IgD-negative memory B cell (primary cell): Measurements from ENCODE around the gene ANAPC5. TPM values are rescaled to one million over a fixed set of nuclear protein-coding genes. Genes with fewer than 3 reads are reported as not detected.
"Not testable (repeated sequence)": the region's sequence is repeated elsewhere in the genome, so short reads cannot be mapped to it uniquely, and the experiment has no call there.

Experiments used
- H3K27ac Mint-ChIP-seq, 3 donors: one replicate each; pipeline ENCODE4 v1.8.0; 2020 to 2022; ENCODE audit warnings: mild to moderate bottlenecking in 3 of 3, mixed read lengths in 3 of 3, moderate library complexity in 1 of 3
- H3K27me3 Mint-ChIP-seq: one replicate; pipeline ENCODE4 v1.8.0; 2021; ENCODE audit warnings: mixed read lengths
- H3K36me3 Mint-ChIP-seq: one replicate; pipeline ENCODE4 v1.8.0; 2020; ENCODE audit warnings: mild to moderate bottlenecking, mixed read lengths
- H3K4me1 Mint-ChIP-seq, 3 donors: one replicate each; pipeline ENCODE4 v1.8.0; 2020 to 2022; ENCODE audit warnings: mixed read lengths in 3 of 3, mild to moderate bottlenecking in 1 of 3
- H3K4me3 Mint-ChIP-seq, 4 donors: one replicate each; pipeline ENCODE4 v1.8.0; 2020 to 2022; ENCODE audit warnings: mild to moderate bottlenecking in 4 of 4, mixed read lengths in 4 of 4, moderate library complexity in 3 of 4
- H3K9me3 Mint-ChIP-seq, 3 donors: one replicate each; pipeline ENCODE4 v1.8.0; 2020 to 2021; ENCODE audit warnings: mixed read lengths in 3 of 3, mild to moderate bottlenecking in 1 of 3
- polyA plus RNA-seq: library from polyadenylated mRNA; unstranded; fragments of 300-500 nt; fragmentation: Illumina TruSeq; gene quantifications from one replicate; pipeline ENCODE4 v1.2.3, GENCODE V29; 2021

Gene ANAPC5
- polyA plus RNA-seq, 1 donor from 2014 or later: 130 TPM

DNA sequence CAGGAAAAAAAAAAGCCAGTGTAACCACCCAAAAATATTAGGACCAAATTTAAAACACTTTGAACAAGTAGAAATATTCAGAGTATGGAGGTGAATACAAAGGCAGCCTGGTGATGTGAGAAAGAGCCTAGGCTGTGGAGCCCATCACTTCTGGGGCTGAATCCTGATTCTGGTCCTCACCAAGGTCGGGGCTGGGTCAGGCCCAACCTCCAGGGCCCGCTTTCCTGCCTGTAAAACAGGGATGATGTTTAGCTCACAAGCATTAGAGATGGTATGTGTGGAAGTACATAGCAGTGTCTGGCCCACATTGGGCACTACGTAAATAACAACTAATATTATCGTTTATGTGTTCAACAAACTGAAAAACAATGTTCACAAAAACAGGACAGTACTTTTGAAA is 47.9 kb downstream of the ANAPC5 start:
- no peaks in the 10 kb centered on the region for H3K27me3 Mint-ChIP-seq
- H3K27ac Mint-ChIP-seq: no peak overlapping the region
- peaks cover 10 to 20% (median 14%) of the 10 kb centered on the region in 3 donors for H3K4me1 Mint-ChIP-seq
- peaks cover 7% of the 10 kb centered on the region for H3K36me3 Mint-ChIP-seq
- H3K9me3 Mint-ChIP-seq: no peaks in the 10 kb centered on the region
- H3K4me3 Mint-ChIP-seq: no peak overlapping the region

DNA sequence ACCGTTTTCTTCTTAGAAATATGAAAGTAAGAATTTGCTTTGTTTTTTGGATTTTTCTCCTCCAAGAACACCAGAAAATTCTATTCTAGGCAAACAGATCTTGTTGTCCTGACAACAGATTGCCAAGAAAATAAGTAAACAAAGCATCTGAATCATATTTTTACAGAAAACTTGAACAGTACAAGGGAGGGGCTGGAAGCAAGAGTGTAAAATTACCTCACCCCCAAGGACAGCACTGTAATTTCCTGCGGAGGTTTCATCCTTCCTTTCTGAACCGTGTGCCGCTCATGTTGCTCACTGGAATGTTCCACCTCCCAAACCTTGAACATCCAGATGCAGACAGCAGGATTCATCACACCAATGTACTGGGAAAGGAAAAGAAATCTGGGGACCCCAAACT is 50.3 kb downstream of the ANAPC5 start:
- Mint-ChIP-seq H3K9me3 (no peaks in the 10 kb centered on the region), H3K4me1 (peaks cover 12 to 17% (median 16%) of the 10 kb centered on the region in 3 donors), H3K4me3 (no peak overlapping the region), H3K36me3 (peaks cover 3% of the 10 kb centered on the region), H3K27me3 (no peaks in the 10 kb centered on the region), H3K27ac (no peak overlapping the region)

DNA sequence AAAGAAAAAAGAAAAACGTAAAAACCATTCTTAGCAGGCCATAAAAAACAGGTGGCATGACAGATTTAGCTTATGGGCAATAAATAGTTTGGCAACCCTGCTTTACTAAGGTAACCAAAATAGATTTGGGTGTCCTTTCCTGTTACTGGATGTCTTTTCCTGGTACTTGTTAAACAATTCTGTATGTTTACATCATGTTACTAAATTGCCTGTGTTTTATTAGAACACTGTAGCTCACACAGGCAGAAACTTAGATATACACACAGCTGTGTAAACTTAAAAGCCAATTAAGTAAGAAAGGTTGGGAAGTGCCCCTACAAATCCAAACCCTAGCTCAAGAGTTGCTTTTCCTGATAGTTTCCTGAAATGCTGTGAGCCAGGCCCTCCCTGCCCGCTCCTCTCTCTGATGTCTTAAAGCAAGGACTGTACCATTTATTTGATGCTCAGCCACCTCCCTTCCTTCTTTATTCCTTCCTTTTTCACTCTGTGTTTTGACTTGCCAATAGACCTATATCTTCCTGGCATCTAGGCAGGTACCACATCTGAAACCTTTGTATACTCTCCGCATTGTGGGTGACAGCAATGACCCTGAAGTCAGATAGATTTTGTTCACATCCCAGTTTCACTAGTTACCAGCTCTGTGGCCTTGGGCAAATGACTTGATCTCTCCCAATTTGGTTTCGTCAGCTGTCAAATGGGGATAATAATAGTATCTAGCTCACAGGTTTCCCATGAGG is 52.0 kb downstream of the ANAPC5 start:
- peaks cover 6 to 18% (median 9%) of the 10 kb centered on the region in 3 donors for H3K4me1 Mint-ChIP-seq
- H3K27me3 Mint-ChIP-seq: no peaks in the 10 kb centered on the region
- no peak overlapping the region for H3K27ac Mint-ChIP-seq
- H3K36me3 Mint-ChIP-seq: peaks cover 3% of the 10 kb centered on the region
- H3K9me3 Mint-ChIP-seq: no peaks in the 10 kb centered on the region
- peak overlapping the region in 3 of 4 donors; percentile 21 to 34 (median 31) for H3K4me3 Mint-ChIP-seq

DNA sequence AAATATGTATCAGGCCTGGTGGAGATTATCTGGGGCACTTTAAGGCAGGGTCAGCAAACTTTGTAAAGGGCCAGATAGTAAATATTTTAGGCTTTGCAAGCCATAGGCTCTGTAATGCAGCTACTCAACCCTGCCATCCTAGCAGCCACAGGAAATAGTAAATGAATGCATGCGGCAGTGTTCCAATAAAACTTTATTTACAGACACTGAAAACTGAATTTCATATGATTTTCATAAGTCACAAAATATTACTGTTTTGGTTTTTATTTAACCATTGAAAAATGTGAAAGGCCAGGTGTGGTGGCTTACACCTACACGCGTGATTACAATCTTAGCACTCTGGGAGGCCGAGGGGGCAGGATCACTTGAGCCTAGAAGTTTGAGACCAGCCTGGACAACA is 52.5 kb downstream of the ANAPC5 start:
- Mint-ChIP-seq H3K9me3 (no peaks in the 10 kb centered on the region), H3K27me3 (no peaks in the 10 kb centered on the region), H3K4me1 (peaks cover 3 to 17% (median 7%) of the 10 kb centered on the region in 3 donors), H3K36me3 (peaks cover 3% of the 10 kb centered on the region), H3K4me3 (peak overlapping the region in 2 of 4 donors; percentile 21 to 31), H3K27ac (peak overlapping the region in 1 of 3 donors; percentile 40)

DNA sequence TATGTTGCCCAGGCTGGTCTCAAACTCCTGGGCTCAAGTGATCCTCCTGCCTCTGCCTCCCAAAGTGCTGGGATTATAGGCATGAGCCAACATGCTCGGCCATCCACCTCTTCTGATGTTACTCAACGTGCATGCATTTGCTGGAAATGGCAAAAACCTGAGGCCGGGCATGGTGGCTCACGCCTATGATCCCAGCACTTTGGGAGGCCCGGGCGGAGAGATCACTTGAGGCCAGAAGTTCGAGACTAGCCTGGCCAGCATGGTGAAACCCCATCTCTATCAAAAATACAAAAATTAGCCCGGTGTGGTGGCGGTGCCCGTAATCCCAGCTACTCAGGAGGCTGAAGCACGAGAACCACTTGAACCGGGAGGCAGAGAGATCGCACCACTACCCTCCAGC is 53.8 kb downstream of the ANAPC5 start:
- not testable (repeated sequence) for H3K36me3 Mint-ChIP-seq, H3K27ac Mint-ChIP-seq

DNA sequence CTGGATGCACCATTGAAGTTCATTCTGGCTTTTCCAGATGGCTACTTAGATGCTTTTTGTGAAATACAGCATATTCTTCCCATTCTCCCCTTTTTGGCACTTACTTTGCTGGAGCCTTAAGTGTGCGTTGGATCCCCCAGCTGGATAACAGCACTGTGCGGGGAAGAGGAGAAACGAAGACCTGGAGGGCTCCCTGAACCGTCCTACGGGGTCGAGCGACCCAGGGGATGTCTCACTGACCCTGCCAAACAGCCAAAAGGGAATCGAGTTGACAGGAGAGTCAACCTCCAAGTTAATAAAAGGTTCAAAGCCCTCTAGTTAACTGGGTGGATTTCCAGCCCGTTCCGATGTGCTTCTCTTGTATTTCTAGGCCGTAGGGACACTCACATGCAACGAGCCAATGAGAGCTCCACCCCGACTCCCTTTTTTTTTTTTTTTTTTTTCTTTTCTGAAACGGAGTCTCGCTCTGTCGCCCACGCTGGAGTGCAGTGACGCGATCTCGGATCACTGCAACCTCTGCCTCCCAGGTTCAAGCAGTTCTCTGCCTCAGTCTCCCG is 54.7 kb downstream of the ANAPC5 start:
- Mint-ChIP-seq H3K27ac (peak overlapping the region; percentile 76 to 81 (median 77)), H3K4me1 (peaks cover 1 to 16% (median 7%) of the 10 kb centered on the region in 3 donors), H3K36me3 (peaks cover 1% of the 10 kb centered on the region), H3K4me3 (peak overlapping the region; percentile 84 to 96 (median 94)), H3K9me3 (no peaks in the 10 kb centered on the region), H3K27me3 (no peaks in the 10 kb centered on the region)

More for the DNA sequence above, 53.8 kb downstream of the ANAPC5 start:
- H3K27me3 Mint-ChIP-seq, H3K9me3 Mint-ChIP-seq: not testable (repeated sequence)
- Mint-ChIP-seq H3K4me1 (peaks cover 0 to 14% (median 7%) of the 10 kb centered on the region in 3 donors), H3K4me3 (peak overlapping the region in 2 of 4 donors; percentile 27 to 96)

DNA sequence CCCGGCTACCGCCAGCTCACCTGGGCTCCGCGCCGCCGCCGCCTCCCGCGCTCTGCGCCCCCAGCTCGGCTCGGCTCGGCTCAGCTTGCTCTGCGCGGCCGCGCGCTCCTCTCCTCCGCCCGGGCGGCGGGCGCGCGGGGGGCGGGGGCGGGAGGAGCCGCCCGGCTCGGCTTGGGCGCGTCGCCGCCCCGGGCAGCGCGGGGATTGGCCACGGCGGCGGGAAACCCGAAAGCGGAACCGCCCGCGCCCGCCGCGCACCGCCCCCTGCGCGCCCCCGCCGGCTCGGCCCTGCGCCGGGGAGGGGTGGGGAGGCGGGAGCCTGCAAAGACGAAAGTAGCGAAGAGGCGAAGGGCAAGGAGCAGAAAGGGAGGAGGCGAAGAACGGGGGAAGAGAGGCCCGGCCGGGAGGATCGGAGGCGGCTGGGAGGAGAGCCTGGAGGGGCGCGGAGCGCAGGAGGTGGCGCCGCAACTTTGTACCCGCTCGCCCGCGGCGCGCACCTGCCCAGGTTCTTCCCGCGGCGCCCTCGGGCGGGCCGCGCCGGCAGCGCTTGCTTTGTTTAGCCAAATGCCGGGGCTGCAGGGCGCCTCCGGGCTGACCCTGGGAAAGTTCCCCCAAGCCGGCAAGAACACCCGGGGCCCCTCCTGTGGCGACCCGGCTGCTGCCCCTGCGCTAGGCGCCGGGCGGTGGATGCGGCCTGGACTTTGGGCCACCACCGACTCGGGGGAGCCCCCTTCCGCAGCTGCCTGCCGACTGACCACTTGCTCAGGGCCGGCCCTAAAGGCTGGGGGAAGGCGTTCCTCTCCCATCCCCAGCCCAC is 55.4 kb downstream of the ANAPC5 start, which contains the start of gene CAMKK2:
TSS of gene CAMKK2 (minus strand) at position 92 of the 817 bp plus-strand sequence. CDS start 22,183 bp downstream, outside the sequence.
- H3K4me1 Mint-ChIP-seq: peaks cover 5 to 19% (median 10%) of the 10 kb centered on the region in 3 donors
- no peaks in the 10 kb centered on the region for H3K9me3 Mint-ChIP-seq
- peak within 1 kb of the TSS; percentile 76 to 87 (median 77) for H3K27ac Mint-ChIP-seq
- H3K27me3 Mint-ChIP-seq: no peaks in the 10 kb centered on the region
- peak within 1 kb of the TSS; percentile 84 to 96 (median 96) for H3K4me3 Mint-ChIP-seq
- H3K36me3 Mint-ChIP-seq: peaks cover 1% of the 10 kb centered on the region

DNA sequence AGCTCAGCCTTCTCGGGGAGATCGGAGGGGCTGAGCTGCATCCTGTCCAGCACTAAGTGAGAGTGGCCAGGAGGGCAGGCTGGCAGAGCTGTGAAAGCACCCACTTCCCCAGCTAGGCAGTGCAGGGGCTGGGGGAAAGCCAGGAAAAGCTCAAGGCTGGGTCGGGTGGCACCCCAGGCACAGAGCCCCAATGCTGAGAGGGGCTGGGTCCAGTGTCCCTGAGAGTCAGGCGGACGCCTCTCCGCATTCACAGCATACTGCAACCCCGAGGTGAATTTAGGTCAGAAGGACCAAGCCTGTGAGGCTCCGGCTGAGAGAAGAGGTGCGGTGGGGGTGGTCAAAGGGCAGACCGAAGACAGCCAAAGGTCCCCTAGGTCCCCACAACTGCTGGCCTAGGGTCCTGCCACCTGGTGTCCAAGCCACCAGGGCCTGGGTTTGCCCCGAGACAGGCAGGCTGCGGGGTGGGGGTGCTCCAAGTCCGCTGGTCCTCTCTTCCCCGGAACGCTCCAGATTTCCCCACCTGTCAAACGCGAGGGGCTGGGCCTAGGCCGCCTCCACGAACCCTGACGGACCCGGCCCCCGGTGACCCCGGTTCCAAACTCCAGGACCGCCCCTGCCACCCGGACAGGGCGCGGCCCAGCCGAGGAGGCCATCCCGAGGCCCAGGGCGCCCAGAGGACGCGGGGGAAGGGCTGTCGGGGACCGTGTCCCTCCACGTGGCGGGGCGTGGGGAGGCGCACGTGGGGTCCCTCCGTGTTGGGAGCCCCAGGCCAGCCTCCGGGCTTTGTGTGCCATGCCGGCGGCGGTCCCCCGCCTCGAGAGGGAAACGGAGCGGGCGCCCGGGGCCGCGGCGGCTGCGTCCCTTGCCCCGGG is 56.2 kb downstream of the ANAPC5 start:
- peaks cover 3% of the 10 kb centered on the region for H3K36me3 Mint-ChIP-seq
- H3K9me3 Mint-ChIP-seq: no peaks in the 10 kb centered on the region
- H3K4me3 Mint-ChIP-seq: peak overlapping the region; percentile 83 to 96 (median 90)
- H3K4me1 Mint-ChIP-seq: peaks cover 10 to 22% (median 12%) of the 10 kb centered on the region in 3 donors
- H3K27ac Mint-ChIP-seq: peak overlapping the region; percentile 47 to 87 (median 67)
- H3K27me3 Mint-ChIP-seq: no peaks in the 10 kb centered on the region

DNA sequence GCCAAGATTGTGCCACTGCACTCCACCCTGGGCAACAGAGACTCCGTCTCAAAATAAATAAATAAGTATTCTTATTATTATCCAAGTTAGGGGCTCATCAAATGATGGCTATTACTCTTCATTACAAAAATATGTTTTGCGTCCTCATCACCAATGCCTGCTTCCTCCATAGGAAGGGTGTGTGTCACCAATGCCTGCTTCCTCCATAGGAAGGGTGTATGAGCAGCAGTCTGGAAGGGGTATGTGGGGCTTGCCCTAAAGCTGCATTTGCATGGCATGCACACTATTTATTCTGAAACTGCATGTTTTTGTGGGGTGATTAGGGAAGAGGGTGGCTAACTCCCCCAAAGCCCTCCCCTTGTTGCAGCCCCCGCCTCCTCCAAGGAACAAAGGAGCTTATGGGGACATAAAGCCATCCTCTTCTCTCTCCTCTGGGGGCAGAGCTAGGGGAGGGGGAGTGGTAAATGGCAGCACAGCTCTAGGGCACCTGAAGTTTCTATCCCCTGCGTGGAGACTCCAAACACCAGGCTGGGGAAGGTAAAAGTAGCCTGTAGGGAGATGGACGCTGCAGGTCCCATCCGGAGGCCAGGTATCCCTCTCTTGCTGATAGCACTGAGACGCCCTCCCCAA is 57.0 kb downstream of the ANAPC5 start:
- Mint-ChIP-seq H3K27me3 (no peaks in the 10 kb centered on the region), H3K9me3 (no peaks in the 10 kb centered on the region), H3K36me3 (peaks cover 3% of the 10 kb centered on the region), H3K4me3 (peak overlapping the region; percentile 83 to 96 (median 90)), H3K27ac (peak overlapping the region; percentile 47 to 87 (median 67)), H3K4me1 (peaks cover 10 to 17% (median 12%) of the 10 kb centered on the region in 3 donors)

DNA sequence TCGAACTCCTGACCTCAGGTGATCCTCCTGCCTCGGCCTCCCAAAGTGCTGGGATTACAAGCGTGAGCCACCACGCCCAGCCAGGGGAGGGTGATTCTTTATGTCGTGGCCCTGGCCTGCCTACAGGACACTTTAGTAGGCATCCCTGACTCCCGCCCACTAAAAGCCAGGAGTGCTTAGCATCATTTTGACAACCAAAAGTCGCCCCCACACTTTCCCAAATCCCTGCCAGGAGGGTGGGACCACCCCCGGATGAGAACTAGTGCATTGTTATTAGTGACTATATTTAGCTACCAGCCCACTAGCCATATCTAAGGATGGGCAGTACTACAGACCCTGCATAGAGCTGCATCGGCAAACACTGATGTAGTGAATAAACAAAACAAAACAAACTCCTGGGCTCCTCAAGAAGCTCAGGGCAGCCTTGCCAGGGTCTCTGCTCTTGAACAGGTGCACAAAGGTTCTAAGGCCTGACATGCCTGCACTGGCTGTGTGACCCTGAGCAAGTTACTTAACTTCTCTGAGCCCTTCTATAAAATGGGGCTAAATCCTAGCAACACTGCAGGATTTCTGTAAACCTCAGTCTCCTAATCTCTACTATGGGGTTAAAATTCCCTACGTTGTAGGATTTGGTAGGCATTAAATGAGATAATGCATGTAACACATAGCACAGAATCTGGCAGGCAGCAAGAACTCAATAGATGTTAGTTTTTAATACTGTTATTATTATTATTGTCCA is 57.9 kb downstream of the ANAPC5 start:
- H3K4me3 Mint-ChIP-seq: peak overlapping the region in 2 of 4 donors; percentile 45 to 46
- peaks cover 10 to 17% (median 16%) of the 10 kb centered on the region in 3 donors for H3K4me1 Mint-ChIP-seq
- H3K27me3 Mint-ChIP-seq: no peaks in the 10 kb centered on the region
- no peaks in the 10 kb centered on the region for H3K9me3 Mint-ChIP-seq
- H3K27ac Mint-ChIP-seq: peak overlapping the region in 1 of 3 donors; percentile 87
- peaks cover 3% of the 10 kb centered on the region for H3K36me3 Mint-ChIP-seq

DNA sequence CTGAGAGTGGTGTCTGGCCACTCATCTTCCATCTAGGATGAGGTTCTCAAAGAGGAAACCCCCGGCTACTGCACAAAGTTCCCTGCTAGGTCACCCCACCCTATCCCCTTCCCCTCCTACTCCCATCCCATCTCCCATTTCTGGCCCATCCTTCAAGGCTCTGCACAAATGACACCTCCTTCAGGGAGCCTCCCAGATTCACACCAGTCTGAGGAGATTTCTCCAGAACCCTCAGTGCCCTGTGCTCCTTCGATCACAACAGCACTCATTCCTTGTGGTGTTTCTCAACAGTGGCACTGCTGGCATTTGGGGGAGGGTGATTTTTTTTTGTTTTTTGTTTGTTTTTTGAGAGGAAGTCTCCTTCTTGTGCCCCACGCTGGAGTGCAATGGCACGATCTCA is 58.6 kb downstream of the ANAPC5 start:
- H3K36me3 Mint-ChIP-seq: peaks cover 3% of the 10 kb centered on the region
- H3K9me3 Mint-ChIP-seq: no peaks in the 10 kb centered on the region
- H3K4me3 Mint-ChIP-seq: peak overlapping the region in 1 of 4 donors; percentile 45
- H3K4me1 Mint-ChIP-seq: peaks cover 10 to 18% (median 17%) of the 10 kb centered on the region in 3 donors
- no peak overlapping the region for H3K27ac Mint-ChIP-seq
- H3K27me3 Mint-ChIP-seq: no peaks in the 10 kb centered on the region

DNA sequence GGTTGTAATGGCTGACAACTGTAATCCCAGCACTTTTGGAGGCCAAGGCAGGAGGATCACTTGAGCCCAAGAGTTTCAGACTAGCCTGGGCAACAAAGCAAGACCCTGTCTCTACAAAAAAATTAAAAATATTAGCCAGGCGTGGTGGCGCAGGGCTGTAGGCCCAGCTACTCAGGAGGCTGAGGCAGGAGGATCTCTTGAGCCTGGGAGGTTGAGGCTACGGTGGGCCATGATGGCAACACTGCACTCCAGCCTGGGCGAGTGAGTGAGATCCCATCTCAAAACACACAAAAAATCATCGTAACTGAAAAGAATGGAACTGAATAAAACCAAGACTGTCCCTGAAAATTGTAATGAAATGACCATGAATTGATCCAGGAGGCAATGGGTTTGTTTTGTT is 61.8 kb downstream of the ANAPC5 start:
- Mint-ChIP-seq H3K4me3 (no peak overlapping the region), H3K4me1 (peaks cover 16 to 24% (median 19%) of the 10 kb centered on the region in 3 donors), H3K27ac (no peak overlapping the region), H3K36me3 (peaks cover 2% of the 10 kb centered on the region), H3K9me3 (no peaks in the 10 kb centered on the region), H3K27me3 (no peaks in the 10 kb centered on the region)

DNA sequence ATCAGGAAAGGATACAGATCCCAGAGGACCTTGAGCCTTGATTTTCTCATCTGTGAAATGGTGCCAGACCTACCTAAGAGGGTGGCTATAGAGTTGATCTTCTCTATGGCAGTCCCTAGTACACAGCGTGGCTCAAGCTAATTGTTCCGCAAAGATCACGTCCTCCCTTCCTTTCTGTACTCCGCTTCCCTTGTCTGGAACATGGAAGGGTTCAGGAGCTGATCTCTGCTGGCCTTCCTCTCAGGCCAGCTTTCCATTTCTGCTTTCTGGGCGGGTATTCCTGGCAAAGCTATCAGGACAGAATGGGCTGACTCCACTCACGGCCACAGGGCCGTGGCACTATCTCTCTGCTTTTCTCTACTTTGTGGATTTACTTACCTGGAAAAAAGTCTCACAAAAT is 62.2 kb downstream of the ANAPC5 start:
- no peaks in the 10 kb centered on the region for H3K9me3 Mint-ChIP-seq
- H3K4me3 Mint-ChIP-seq: peak overlapping the region in 1 of 4 donors; percentile 82
- peaks cover 12 to 24% (median 16%) of the 10 kb centered on the region in 3 donors for H3K4me1 Mint-ChIP-seq
- H3K27me3 Mint-ChIP-seq: no peaks in the 10 kb centered on the region
- peaks cover 2% of the 10 kb centered on the region for H3K36me3 Mint-ChIP-seq
- H3K27ac Mint-ChIP-seq: no peak overlapping the region
